ENCODE data around the gene DNAJC8.

DNA sequence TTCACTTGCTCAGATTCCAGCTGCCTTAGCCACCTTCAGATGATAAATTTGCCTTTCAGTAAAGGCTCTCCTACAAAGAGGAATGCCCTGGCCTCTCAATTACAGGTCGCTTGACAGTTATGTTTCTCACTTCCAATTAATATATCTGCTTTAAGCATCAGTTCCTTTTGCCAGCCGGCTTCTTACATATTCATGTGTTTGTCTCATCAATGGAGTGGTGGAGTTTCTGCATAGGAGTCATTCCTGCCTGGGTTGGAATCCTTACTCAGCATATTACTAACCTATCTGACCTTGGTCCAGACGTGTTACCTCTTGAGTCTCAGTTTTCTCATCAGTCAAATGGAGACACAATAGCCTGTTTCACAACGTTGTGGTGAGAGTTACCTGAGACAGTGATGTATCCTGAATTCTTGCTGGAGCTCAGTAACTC lies 17.1 kb upstream of the DNAJC8 start:
- TF ChIP-seq, protein P1, sequence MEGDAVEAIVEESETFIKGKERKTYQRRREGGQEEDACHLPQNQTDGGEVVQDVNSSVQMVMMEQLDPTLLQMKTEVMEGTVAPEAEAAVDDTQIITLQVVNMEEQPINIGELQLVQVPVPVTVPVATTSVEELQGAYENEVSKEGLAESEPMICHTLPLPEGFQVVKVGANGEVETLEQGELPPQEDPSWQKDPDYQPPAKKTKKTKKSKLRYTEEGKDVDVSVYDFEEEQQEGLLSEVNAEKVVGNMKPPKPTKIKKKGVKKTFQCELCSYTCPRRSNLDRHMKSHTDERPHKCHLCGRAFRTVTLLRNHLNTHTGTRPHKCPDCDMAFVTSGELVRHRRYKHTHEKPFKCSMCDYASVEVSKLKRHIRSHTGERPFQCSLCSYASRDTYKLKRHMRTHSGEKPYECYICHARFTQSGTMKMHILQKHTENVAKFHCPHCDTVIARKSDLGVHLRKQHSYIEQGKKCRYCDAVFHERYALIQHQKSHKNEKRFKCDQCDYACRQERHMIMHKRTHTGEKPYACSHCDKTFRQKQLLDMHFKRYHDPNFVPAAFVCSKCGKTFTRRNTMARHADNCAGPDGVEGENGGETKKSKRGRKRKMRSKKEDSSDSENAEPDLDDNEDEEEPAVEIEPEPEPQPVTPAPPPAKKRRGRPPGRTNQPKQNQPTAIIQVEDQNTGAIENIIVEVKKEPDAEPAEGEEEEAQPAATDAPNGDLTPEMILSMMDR (IDR thresholded peaks at IDR 0.05) = no peak
- TF ChIP-seq POLR2A (IDR thresholded peaks at IDR 0.05) = no peak

Measured in uterus (tissue), 2 donors.